HG03095 (cell line): ENCODE results near the gene INVS.
"Not testable (repeated sequence)": the region's sequence is repeated elsewhere in the genome, so short reads cannot be mapped to it uniquely, and the experiment has no call there.

ENCODE experiments used
- ATAC-seq: cut with Tn5 transposase; IDR thresholded peaks from one replicate; pipeline ENCODE4 v1.9.1; 2021; ENCODE audit warnings: moderate library complexity; ENCODE audit not compliant: unreplicated experiment

Gene INVS

DNA sequence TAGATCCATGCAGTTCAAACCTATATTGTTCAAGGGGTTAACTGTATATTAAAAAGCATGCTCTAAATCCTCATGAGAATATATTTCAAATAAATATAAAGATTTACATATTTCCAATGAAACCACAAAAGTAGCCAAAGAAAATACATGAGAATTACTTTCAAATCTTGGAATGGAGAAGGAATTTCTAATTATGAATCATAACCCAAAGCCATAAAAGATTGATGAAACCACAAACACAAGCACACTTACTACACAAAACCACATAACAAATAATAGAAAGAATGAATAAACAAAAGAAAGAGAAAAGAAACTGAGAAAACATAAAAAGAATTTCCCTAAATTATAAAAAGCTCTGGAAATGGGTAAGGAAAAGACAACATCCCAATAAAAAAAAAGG, 16.3 kb upstream of the INVS start:
- no peak for ATAC-seq

DNA sequence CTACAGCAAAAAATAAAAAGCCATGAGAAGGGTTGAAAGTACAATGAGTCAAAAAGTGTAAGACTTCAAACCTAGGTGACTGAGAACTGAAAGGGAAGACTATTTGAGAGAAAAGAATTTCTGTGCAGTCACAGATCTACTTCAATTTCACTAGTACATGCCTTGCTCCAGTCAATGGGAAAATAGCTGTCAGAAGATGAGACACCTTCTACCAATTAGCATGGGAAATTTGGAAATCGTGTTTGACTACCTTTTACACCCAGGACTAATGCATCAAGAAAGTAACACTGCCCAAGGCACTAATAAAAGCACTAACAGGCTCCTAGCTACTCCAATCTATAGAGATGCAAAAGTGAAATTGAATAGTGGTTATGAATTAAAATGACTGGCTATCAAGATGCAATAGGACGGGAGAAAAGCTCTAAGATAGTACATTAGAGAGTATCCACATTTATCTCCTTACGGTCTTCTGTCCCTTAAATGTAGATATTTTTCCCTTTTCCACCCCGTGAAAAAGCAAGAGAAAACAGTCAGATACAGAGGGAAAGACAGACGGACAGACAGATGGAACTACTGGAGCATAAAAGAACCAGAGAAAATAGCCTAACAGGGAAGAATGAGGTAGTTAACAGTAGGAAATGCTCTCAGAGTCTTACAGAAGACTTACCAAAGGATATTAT, 15.5 kb upstream of the INVS start:
- peak; percentile 46 for ATAC-seq

DNA sequence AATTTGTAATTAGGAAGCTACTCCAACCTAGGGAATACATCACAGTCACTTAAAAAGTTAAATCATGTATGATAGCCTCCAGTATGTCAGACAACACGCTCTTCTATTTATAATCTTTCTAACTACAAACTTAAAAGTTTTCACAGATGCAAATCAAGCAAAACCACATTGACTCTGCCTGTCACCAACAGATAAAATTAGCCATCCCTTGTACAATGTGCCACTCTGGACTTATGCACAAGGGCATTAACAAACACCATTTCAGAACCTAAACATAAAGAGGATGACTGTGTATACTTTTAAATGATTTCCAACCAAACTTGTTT, 15.0 kb upstream of the INVS start:
- peak; percentile 40 for ATAC-seq

DNA sequence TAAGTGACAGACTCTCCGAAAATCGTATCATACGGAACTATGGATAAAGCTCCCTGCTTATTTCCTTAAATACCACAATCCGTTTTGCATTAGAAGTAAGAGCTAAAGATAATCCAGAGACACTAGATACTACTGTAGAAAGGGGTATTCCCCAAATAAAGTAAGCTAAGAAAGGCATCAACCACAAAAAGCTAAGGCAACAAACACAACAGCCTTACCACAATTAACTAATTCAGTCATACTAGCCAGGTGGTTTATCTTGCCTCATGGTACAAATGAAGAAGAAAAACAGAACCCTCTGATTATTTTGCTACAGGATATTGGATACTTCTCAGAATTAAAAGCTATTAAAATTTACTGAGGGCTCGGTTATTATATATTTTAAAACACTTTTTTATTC, 14.3 kb upstream of the INVS start:
- peak; percentile 87 for ATAC-seq

DNA sequence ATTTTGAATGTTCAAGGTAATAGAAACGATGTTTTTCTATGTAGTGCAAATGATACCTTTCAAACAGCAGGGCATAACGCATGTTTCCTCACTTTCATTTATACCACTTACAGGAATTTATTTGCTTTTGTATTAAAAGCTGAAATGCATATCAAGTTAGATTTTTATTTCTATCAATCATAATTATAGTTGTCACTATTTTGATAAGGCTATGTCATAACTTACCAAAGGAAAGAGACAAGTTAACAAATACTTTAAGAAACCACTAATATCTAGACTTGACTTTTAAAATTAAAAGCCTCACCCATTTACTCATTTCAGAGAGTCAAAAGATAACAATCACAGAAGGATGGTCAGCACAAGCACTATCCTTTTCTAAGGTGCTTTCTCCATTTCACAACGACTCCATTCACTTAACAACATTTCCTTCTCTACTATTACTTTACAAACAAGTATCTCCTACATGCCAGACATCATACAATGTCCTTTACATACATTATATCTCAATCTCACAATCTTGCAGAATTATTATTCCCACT, 12.9 kb upstream of the INVS start:
- ATAC-seq: no peak

DNA sequence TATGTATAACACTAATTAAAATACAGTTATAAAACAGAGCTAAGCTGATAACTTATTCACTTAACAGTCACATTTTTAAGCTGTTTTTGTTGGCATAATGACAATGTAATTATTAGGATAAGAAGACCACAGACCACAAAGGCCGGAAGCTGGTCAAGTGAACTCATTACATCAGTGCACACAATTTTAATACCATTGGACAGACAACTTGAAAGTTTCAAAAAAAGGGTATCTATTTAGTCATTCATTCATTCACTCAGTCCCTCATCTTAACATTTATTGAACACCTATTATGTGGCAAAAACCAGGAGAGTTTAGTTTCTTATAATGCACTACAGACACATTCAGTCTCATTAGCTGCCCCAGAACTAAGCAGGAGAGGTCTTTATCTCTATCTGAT, 11.8 kb upstream of the INVS start:
- no peak for ATAC-seq

DNA sequence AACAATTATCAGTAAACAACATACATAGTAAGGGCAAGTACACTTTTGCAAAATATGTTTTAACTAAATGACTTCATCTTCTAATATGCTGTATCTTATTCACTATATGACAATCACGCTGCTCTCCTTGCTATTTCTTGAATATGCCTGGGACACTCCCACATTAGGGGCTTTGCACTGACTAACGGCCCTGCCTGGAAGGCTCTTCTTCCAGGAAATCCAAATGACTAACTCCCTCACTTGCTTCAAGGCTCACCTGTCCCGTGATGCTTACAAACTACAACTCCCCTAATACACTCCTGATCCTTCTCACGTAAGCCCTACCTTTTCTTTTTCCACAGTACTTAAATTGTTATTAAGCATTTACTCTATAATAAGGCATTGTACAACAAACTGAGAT, 10.8 kb upstream of the INVS start:
- no peak for ATAC-seq

DNA sequence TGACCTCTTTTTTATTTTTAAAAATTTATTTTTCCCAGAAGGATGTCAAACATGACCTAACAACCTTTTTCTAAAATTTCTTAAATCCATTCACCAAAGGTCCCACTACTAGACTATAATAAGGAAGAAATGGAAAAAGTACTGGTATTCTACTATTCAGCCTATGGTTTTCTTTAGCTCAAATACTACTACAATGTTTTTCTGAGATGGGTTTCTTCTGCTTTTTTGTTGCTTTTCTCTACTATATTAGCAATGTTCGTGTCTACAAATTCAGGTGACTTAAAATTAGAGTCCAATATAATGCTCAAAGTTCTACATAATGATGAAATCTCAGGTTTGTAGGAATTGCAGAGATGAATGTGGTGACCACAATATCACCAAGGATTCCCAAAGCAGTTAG, 8.2 kb upstream of the INVS start:
- no peak for ATAC-seq

DNA sequence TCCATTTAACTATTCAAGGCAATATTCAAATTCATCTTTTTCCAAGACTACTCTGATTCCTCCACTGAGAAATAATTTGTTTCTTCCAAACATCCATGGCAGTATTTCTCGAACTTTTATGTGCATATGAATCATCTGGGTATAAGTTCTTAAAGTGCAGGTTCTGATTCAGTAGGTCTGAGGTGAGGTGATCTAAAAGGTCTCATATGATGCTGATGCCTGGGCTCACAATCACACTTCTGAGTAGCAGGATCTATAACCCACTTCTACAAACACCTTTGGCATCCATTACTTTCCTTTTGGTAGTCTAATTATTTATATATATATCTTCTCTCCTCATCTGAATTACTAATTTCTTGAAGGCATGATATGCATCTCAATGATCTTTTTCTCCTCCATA, 7.4 kb upstream of the INVS start:
- no peak for ATAC-seq

DNA sequence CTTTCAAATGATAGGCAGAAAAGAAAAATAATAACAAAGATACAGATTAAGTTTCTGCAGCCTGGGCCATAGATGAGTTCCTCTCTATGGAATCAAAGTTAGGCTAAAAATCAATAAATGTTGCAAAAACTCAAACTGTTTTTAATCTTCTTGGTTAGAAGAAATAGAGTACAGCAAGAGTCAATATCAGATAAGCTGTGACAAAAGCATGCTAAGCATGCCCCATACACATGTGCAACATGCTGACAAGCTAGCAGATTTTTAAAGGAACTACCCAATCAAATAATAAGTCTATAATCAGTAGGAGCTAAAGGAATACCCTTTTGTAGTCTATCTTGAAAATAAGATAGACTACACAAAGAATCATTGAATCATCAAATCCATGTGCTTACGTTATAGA, 7.0 kb upstream of the INVS start:
- ATAC-seq: no peak

DNA sequence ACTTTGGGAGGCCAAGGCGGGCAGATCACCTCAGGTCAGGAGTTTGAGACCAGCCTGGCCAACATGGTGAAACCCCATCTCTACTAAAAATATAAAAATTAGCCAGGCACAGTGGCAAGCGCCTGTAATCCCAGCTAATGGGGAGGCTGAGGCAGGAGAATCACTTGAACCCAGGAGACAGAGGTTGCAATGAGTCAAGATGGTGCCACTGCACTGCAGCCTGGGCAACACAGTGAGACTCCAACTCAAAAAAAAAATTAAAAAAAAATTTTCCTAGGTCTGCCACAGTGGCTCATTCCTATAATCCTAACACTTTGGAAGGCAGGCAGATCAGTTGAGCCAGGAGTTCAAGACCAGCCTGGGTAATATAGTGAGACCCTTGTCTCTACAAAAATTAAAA, 4.6 kb upstream of the INVS start:
- not testable (repeated sequence) for ATAC-seq

DNA sequence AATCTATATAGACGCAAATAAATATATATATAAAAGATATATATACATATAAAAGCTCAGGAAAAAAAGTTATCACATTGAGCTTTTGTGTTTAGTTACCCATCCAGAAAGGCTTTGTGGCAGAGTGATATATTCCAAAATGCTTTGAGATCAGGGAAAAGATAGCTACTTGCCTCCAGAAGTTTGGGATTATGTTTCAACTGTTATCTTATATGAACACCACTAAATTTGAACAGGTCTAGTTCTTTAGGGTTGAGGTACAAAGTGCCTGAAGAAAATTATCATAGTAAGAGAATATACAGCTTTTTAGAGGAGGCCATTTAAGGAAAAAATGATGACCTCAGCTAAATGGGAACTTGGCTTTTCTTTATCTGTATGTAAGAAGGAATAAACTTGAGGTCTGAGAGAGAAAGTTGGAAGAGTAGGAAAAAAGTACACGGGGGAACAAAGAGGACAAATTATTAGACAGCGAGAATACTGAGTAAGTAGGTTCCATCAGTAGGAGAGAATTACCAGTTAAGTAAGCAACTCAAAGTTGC, 2.6 kb upstream of the INVS start:
- no peak for ATAC-seq

DNA sequence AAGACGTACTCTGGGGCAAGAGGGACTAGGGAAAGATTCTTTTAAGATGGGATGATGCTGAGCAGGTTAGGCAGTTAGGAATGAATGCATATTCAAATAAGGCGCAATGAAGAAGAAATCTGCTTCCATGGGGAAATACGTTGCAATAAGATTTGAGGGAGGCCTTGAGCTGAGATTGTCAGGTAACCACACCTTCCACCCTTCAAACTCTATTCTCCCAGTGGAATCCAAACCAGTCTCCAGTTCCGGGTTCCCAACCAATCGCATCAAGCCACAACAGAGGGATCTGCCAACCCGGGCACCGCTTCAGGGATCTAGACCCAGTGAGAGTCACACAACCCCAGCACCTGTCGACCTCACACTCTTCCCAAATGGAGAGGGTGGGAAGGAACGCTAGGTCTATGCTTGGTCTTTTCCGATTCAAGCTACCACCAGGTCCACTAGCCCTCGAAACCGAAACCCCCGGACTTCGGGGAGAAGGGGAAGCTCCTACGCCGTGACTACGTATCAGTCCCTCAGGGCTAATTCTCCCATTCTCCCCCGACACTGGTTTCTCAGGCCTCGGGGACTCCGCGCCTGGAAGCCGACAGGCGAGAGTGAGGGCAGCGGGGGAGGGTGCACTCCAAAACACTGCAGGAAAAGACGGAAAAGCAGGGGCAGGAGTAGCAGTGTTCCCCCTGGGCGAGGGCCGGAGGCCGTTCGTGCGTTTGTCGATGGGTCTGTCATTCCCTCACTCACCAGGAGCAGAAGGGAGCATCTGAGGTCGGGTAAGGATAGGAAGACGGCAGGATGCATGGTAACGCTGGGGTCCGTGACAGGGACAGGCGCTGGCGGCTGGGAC, 777 bp upstream of the INVS start:
- peak; percentile 2 for ATAC-seq

DNA sequence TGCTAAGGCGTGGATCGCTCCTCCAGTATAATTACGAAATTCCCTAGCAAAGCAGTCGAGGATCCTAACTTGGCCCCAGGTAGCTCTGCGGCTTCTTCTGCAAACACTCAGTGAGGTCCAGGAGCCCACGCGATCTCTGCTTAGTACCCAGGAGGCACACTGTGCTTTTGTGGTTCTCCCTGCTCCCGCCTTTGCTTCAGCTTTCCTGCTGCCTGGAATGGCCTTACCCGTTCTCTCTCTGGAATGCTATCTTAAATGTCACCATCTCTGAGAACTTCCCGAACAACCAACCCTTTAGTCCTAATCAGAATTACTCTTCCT, 639 bp downstream of the INVS start:
- no peak for ATAC-seq

DNA sequence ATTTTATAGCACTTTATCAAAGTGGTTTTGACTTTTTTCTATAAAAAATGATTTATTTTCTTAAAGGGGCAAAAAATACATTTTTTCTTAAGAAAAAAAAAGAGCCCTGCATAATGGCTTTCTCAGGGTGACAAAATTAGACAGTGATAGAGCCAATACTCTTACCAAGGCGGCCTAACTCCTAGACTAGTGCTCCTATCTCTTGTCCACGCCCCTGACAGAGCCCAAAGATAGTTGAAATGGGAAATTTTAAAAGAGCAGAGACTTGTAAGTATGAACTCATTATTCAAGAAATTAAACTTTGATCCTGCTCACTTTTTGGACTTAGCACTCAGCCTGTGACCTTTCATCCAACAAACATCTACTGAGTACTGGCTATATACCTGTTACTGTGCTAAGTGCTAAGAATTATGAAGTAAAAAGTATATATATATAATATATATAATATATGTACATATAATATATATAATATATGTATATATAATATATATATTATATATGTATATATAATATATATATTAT, 1.2 kb downstream of the INVS start:
- no peak for ATAC-seq

DNA sequence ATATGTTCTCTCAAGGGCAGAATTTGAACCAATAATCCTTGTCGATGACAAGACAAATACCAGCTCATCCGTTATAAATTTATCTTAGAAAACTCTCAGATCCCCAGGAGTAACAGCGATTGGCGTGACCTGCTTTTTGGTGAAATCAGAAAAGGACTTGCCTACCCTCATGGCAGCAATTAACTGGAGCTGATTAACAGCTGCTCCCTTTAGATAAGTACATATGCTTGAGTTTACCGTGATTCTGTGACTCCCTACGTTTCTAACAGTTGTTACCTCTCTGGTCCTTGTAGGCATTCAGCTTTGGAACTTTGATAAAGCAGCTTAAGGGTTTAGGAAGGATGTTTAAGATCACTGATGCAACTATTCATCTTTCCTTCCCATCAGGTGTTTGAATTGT, 2.6 kb downstream of the INVS start:
- no peak for ATAC-seq

DNA sequence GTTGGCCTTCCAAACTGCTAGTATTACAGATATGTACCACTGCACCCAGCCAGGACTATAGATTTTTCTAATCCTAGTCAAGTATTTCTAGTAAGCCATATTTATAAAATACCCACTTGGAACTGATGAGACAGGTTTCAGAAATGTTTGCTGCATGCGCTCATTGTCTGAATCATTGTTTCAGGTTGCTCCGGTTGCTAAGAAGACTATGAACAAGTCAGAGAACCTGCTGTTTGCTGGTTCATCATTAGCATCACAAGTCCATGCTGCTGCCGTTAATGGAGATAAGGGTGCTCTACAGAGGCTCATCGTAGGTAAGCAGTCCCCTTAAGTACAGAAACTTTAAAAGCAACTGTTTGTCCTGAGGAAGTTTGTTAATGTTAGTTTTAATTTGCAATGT, 5.3 kb downstream of the INVS start:
- no peak for ATAC-seq

DNA sequence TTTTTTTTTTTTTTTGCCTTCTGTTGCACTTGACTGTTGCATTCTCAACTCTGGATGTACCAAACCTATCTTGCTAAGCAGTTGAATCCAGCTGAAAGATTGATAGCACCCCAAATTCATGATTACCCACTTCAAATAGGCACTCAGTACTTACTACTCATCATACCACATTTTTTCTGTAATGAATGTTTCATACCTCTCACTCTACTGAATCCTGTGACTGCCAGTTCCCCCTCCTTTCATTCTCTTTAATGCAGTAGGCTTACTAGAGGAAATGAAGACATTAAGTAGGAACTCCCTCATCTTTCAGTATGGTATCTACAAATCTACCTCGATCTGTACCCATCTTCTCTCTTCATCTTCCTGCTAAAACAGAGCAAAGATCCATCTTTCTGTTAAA, 6.8 kb downstream of the INVS start:
- ATAC-seq: no peak

DNA sequence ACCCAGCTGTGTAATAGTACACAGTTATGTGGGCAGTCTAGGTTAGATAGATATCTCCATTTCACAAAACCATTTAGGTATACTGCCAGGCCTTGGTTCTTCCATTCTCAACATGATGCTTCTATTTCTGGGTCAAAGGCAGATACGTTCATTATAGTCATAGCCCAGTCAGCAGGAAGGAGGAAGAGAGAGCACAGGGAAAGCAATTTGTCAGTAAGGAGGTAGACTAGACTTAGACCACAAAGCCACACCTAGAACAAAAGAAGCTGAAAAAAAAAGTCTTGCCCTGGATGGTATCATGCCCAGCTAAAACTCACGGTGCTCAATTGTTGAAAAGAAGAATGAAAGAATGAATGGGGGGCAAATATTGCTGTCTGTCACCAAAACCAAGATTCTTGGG, 7.6 kb downstream of the INVS start:
- no peak for ATAC-seq

DNA sequence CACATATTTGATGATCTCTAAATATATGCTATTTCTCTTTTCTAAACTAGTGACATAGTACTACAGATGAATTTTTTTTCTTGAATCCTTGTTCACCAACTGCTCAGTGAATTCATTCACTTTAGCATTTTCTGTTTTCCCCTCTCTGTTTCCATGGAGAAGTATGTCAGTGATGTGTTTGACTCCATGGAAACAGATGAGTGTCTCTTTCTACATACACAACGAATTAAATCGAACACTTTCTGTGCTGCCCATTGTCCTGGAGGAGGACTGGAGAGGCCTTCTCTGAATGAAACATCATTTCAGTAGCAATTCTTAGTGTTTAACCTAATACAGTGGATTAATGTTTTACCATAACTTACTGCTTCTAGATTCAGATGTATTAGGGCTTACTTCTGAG, 9.5 kb downstream of the INVS start:
- ATAC-seq: no peak

DNA sequence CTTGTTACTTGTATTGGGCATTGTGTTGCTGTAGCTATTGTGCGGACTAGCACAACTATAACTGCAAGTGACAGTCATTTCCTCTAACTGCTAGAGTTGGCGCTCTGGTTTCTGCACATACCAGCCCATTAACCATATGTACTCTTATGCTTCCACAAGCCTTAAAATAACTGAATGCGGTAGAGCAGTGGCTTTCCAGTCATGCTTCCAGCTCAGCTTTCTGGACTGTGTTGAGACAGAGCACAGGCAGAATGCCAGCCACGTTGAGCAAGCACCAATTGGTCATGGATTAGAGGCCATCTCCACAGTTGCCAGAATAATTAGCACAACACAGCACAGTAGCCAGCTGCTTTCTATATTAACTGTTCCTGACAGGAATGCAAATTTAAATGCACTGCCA, 12.2 kb downstream of the INVS start:
- no peak for ATAC-seq

DNA sequence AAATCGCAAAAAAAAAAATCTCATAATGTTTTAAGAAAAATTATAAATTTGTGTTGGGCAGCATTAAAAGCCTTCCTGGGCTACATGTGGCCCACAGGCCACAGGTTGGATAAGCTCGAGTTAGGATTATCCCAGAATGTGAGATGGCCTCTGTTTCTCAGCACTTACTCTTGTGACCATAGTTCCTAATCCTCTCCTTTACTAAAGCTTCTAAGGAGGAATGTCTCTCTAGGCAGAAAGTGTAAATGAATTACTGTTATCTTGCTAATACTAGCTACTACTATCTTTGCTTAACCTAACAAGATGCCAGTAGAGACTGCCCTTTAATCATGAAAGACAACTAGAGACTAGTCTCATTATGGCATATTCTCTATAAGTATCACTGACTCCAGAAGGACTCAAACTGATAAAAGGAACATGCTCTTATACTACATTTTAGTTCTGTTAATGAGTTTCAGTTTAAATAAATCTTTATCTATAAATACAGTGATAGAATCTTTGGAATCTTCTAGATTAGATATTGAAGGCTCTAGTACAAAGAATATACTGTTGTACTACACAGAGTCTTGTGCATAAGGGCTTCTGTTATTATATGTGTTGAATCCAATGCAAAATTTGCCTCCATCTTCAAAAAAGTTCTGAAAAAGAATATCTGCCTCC, 13.8 kb downstream of the INVS start:
- ATAC-seq: no peak
